ENCODE data around the gene CLINT1. TPM values are rescaled to one million over a fixed set of nuclear protein-coding genes. Genes with fewer than 3 reads are reported as not detected.
"Not testable (repeated sequence)": the region's sequence is repeated elsewhere in the genome, so short reads cannot be mapped to it uniquely, and the experiment has no call there.

The CLINT1 gene
- total RNA-seq: 82.1 and 176 TPM in 2 replicates

GRCh38 chr5:157858527-157859226 is at the start of gene CLINT1:
Gene CLINT1 (minus strand): TSS chr5:157859145. CDS start chr5:157858970, 175 bp downstream.
- peak; percentile 66 for DNase-seq (ENCODE audit: low read depth)

DNA sequence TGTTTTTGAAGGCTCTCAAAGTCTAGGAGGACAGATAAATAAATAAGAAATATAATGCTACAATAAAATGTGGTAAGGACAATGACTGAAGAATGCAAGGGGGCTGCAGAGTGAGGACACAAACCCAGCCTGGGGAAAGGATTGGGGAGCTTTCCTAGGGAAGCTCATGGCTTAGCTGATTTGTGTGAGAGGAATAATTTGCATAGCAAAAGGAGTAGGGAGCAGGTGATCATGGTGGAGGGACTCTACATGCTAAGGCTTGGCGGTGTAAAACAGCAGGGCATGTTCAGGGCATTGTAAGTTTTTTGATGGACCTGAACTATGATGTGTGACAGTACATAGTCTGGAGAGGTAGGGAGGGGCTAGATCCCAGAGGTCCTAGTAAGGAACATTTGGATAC is 49.5 kb upstream of the CLINT1 start:
- no peak for DNase-seq (ENCODE audit: low read depth)

- no peak for DNase-seq (ENCODE audit: low read depth)
Observed at GRCh38 chr5:157907479-157907878, 48.5 kb upstream of the CLINT1 start.

- DNase-seq (ENCODE audit: low read depth): no peak
Observed at GRCh38 chr5:157903117-157903450, 44.1 kb upstream of the CLINT1 start.

GRCh38 chr5:157902449-157903116 is 43.6 kb upstream of the CLINT1 start:
- no peak for DNase-seq (ENCODE audit: low read depth)

DNA sequence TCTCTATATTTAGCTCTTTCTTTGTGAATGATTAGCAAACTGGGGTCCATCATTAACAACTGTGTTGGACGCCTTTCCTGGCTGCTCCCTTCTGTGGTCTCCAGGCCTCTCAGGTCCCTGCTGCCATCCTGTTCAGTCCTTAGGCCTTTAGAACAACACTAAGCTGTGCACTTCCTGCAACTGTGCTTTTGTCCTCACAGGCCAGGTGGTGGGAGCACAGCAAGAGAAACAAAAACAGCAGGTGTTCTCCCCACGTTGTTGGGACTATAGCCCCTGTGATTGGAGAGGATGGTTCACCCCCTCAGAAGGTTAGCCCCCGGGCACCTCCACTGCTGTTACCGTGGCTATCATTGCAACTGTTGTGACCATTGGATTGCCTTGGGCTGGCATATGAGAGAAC is 41.7 kb upstream of the CLINT1 start:
- DNase-seq (ENCODE audit: low read depth): no peak

GRCh38 chr5:157893611-157894010 is 34.7 kb upstream of the CLINT1 start:
- no peak for DNase-seq (ENCODE audit: low read depth)

GRCh38 chr5:157892974-157893373 is 34.0 kb upstream of the CLINT1 start:
- no peak for DNase-seq (ENCODE audit: low read depth)

DNA sequence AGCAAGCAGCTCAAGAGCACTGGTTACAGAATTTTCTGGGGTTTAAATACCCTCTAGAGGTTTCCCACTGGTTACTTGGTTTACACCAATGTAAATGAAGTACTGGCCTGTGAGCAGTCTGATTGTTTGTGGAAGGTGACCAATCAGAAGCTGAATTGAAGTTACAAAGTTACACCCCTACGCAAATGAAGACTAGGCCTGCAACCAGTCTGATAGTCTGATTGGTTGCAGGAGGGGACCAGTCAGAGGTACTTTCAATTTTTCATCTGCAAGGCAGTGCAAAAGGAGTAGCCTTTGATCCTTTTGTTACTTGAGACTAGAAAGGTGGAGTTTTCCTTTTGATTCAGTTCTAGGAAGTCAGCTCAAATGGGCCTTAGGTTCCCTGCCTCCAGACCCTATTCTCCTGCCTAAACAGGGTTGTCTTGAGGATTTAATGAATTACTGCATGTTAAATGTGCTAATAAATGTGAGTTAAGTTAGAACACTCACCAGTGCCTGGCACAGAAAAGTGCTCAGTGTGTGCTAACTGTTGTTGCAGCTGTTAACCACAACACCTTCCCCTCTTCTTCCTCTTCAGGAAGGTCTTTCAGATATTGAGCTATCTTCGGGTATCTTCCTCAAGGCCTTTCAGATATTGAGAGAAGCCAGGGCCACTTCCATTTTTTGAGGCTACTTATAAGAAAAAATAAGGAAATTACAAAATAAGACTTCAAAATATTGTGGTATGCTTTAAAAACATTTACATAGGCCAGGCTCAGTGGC is 32.1 kb upstream of the CLINT1 start:
- peak; percentile 30 for DNase-seq (ENCODE audit: low read depth)

- DNase-seq (ENCODE audit: low read depth): peak; percentile 88
Observed at GRCh38 chr5:157888814-157889532, 30.0 kb upstream of the CLINT1 start.

DNA sequence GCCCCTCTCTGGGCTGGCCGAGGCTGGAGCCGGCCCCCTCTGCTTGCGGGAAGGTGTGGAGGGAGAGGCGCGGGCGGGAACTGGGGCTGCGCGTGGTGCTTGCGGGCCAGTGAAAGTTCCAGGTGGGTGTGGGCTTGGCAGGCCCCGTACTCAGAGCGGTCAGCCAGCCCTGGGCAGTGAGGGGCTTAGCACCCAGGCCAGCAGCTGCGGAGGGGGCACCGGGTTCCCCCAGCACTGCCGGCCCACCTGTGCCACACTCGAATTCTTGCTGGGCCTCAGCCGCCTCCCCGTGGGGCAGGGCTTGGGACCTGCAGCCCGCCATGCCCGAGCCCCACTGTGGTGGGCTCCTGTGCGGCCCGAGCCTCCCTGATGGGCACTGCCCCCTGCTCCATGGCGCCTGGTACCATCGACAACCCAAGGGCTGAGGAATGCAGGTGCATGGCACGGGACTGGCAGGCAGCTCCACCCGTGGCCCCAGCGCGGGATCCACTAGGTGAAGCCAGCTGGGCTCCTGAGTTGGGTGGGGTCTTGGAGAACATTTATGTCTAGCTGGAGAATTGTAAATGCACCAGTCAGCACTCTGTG is 27.9 kb upstream of the CLINT1 start:
- DNase-seq (ENCODE audit: low read depth): no peak

DNA sequence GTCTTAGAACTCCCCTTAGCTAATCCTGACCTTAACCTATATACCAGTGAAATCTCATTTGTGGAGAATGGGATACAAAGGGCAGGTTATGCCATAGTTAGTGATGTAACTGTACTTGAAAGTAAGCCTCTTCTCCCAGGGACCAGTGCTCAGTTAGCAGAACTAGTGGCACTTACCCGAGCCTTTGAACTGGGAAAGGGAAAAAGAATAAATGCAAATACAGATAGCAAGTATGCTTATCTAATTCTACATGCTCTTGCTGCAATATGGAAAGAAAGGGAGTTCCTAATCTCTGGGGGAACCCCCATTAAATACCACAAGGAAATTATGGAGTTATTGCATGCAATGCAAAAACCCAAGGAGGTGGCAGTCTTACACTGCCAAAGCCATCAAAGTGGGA is 26.1 kb upstream of the CLINT1 start:
- DNase-seq (ENCODE audit: low read depth): not testable (repeated sequence)

DNA sequence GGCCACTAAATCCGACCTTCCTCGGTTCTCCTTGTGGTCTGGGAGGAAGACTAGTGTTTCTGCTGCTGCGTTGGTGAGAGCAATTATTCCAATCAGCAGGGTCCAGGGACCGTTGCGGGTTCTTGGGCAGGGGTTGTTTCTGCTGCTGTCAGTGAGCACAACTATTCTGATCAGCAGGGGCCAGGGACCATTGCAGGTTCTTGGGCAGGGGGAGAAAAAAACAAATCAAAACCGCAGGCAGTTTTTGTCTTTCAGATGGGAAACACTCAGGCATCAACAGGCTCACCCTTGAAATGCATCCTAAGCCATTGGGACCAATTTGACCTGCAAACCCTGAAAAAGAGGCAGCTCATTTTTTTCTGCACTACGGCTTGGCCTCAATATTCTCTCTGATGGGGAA is 22.6 kb upstream of the CLINT1 start:
- not testable (repeated sequence) for DNase-seq (ENCODE audit: low read depth)

DNA sequence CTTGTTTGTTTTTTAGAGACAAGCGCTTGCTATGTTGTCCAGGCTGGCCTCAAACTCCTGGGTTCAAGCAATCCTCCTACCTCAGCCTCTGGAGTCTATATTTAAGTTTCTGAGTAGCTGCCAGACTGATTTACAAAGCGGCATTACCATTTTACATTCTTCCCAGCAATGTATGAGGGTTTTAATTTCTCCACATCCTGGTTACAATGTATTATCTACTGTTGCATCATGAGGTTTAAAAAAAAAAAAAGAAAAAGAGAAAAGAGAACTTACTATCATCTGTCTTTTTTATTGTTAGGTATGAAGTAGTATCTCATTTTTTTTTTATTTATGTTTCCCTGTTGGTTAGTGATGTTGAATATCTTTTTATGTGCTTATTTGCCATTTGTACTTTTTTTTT is 18.9 kb upstream of the CLINT1 start:
- DNase-seq (ENCODE audit: low read depth): no peak

DNA sequence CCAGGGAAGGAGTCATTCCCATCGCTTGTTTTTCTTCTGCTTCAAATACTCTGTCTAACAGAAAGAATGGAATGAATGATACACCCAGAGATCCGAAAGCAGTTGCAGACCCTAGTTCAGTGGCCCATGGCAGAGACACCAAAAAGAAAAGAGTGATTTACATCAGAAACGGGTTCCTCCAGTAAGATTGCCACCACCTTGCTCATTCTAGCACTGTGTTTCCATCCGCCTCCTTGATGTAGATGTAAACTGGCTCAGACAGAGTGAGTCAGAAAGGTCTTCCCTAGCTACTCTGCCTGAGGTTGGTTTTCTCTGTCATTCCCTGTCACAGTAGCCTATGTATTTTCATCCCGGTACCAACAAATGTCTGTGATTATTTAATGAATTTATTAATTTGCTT is 15.9 kb upstream of the CLINT1 start:
- DNase-seq (ENCODE audit: low read depth): no peak

GRCh38 chr5:157870837-157871834 is 12.2 kb upstream of the CLINT1 start:
- DNase-seq (ENCODE audit: low read depth): peak; percentile 97

- DNase-seq (ENCODE audit: low read depth): no peak
Observed at GRCh38 chr5:157867751-157868387, 8.9 kb upstream of the CLINT1 start.

GRCh38 chr5:157866536-157866935 is 7.6 kb upstream of the CLINT1 start:
- no peak for DNase-seq (ENCODE audit: low read depth)

GRCh38 chr5:157865781-157866180 is 6.8 kb upstream of the CLINT1 start:
- peak; percentile 49 for DNase-seq (ENCODE audit: low read depth)

GRCh38 chr5:157864067-157864466 is 5.1 kb upstream of the CLINT1 start:
- DNase-seq (ENCODE audit: low read depth): no peak
